HG03432 (cell line): ENCODE results near the gene MYL10.

ENCODE experiments used
- ATAC-seq: cut with Tn5 transposase; IDR thresholded peaks from one replicate; pipeline ENCODE4 v1.9.1; 2021; ENCODE audit warnings: mild to moderate bottlenecking, moderate library complexity; ENCODE audit not compliant: unreplicated experiment

The MYL10 gene

GRCh38 chr7:101578552-101578951, 50.5 kb downstream of the MYL10 start:
- ATAC-seq: no peak

DNA sequence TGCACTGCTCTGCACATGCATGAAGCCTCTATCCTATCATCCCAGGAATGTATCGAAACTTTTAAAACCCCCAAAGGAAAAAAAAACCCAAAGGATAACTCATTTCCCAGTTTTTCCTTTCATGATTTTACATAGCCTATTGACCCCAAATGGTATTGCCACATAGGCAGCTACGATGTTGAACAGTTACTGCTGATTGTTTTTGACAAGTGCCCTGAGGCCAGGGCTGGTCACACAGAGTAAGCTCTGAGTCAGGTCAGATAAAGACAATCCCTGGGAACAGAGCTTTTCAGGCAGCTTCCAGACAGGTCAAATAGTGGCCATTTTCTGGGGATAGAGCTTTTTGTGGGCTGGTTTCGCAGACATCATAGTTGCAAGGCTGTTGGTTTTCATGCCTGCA, 52.1 kb downstream of the MYL10 start:
- ATAC-seq: no peak

GRCh38 chr7:101575721-101576120, 53.4 kb downstream of the MYL10 start:
- ATAC-seq: no peak

- ATAC-seq: no peak
Observed at GRCh38 chr7:101575168-101575567, 53.9 kb downstream of the MYL10 start.

GRCh38 chr7:101572156-101572555, 56.9 kb downstream of the MYL10 start:
- ATAC-seq: no peak

DNA sequence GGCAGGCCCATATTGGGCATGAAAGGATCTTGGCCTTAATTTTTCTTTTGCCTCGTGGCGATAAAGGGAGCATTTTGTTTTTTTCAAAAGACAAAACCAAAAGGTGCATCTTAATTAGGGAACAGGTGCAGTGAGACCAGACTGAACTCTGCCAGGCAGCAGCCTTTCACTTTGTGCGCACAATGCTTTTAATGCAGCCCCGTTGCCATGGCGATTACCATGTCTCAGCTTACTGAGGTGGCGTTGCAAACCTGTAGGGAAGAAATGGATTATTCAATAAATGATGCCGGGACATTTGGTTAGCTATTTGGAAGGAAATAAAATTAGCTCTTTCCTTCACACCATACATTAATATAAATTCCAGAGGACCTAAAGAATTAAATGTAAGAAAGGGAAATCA, 61.9 kb downstream of the MYL10 start:
- ATAC-seq: no peak

DNA sequence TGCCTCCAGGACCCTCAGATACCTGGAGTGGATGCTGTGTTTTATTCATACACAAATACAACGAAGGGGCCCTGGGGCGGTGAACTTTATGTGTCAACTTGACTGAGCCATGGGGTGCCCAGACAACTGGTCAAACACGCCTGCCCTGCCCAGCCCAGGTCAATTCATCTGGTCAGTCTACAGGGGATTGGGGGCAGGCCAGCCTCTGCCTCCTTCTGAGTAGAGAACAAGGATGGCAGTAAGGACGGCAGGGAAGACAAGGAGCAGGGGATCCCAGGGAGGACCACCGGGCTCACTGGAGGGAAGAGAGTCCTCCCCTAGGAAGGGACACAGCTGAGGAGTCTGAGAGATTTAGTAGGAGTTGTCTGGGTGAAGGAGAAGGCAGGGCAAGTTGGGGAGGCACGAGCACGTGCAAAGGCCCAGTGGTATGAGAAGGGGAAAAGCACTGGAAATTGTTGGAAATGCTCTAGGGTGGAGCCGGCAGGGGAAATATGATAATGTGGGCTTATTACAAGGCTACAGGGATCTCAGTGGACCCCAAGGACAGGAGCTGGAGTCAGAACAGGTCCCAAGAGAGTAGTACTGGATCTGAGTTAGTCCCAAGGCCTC, 63.4 kb downstream of the MYL10 start:
- ATAC-seq: no peak

DNA sequence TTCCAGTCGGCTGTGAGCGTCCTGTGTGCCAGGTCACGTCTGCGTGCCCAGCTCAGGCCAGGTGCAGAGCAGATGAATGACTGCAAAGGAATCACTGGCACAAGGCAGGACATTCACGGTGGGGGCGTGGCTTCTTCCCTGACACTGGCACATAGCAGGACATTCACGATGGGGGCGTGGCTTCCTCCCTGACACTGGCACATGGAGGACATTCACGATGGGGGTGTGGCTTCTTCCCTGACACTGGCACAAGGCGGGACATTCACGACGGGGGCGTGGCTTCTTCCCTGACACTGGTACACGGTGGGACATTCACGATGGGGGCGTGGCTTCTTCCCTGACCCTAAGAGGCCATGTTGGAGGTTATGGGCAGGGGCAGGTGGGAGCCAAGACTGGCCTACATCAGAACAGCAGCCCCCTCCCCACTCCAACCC, 64.3 kb downstream of the MYL10 start:
- ATAC-seq: no peak

DNA sequence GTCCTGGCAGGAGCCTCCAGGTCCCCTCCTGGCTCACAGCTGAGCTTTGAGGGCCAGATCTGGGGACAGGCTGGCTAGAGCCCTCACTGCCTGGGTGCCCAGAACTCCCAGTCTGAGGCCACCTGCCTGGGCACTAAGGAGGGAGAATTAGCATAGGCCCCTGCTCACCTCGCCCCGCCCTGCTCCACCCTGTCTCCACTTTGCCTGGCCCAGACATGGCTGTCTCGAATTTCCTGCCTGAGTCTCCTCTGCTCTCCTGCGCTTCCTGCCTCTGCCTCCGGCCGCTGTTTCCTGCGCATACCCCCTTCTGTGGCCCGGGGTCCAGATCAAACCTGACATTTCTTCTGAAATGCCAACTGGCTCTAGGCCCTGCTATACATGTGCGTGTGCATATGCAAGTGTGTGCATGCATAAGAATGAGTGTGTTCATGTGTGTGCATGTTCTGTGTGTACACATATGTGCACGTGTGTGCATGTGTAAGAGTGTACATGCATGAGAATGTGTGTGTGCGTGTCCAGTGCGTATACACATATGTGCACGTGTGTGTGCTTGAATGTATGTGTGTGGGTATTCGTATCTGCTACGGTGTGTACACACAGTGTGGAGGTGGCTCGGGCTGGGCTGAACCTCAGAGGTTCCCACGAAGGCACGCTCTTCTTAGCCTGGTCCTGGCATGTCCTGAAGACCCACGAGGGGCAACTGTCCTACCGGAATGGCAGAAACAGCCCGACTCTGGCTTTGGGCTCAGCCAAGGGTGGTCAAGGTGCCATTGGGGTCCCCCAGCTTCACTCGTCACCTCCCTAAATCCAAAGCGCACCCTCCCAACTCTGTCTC, 64.9 kb downstream of the MYL10 start:
- no peak for ATAC-seq
